Measurements from ENCODE around the gene KIF9.
"Not testable (repeated sequence)": the region's sequence is repeated elsewhere in the genome, so short reads cannot be mapped to it uniquely, and the experiment has no call there.

- TF ChIP-seq CTCF, POLR2A (IDR thresholded peaks at IDR 0.05): not testable (repeated sequence)
These were observed 9.3 kb upstream of the KIF9 start for GRCh38 chr3:47291754-47292420.
